Germinal center (tissue), 1 donor: ENCODE measurements around the gene PKD1L1.
"Not testable (repeated sequence)": the region's sequence is repeated elsewhere in the genome, so short reads cannot be mapped to it uniquely, and the experiment has no call there.

Experiments used
- DNase-seq: peaks from one replicate; pipeline ENCODE4 v3.0.0; 2012; ENCODE audit warnings: mixed read lengths, low spot score

Gene PKD1L1

GRCh38 chr7:47818796-47819606 is 129.3 kb downstream of the PKD1L1 start:
- DNase-seq, result peak; percentile 70

- no peak for DNase-seq
Measured at GRCh38 chr7:47817917-47818316, 130.3 kb downstream of the PKD1L1 start.

GRCh38 chr7:47816647-47817046 is 131.6 kb downstream of the PKD1L1 start:
- no peak for DNase-seq

DNA sequence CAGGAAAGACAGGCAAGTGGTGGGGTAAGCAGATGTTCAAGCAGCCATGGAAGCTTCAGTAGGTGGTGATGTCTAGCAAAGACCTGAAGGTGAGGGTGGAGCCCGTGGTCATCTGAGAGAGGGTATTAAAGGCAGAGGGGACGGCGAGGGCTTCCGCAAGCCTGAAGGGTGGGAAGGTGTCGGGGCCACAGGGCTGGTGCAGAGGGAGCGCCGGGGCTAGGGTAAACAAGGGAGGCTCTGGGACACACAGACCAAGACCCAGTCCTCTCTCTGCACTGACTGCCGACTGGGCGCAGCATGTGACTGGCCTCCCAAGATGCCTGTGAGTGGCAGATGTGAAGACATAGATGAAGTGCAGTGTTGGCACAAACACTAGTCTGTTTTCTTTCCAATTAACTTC is 132.4 kb downstream of the PKD1L1 start:
- DNase-seq, result no peak

DNA sequence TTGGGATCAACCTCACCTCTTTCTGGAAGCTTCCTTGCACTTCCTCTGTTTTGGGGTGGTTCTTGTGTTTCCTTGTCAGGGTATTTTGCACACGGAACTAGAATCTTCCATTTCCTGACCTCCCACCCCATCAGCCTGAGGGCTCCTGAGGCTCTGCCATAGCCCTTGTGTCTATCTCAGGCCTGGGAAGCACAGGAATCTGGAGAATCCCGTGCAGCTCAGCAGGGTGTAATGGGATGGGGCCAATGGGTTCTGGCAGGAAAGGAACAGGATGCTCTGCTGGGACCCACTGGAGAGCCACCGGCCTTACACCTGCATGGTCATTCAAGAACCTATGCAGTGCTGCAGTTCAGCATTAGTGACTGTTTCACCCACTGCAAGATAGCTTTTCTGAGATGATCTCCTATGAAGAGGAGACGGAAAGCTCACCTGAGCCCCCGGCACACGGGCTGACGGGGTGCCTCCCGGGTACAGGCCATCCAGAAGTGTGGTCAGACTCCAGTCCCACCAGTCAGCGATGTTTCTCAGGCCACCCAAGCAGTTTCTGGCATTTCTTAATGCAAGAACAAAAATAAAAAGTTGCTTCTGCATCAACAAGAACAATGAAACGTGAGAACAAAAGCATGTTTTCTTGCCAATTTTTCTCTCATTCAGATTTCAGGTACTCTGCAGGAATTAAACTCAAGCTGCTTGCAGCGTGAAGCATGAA is 133.2 kb downstream of the PKD1L1 start:
- DNase-seq, result no peak

DNA sequence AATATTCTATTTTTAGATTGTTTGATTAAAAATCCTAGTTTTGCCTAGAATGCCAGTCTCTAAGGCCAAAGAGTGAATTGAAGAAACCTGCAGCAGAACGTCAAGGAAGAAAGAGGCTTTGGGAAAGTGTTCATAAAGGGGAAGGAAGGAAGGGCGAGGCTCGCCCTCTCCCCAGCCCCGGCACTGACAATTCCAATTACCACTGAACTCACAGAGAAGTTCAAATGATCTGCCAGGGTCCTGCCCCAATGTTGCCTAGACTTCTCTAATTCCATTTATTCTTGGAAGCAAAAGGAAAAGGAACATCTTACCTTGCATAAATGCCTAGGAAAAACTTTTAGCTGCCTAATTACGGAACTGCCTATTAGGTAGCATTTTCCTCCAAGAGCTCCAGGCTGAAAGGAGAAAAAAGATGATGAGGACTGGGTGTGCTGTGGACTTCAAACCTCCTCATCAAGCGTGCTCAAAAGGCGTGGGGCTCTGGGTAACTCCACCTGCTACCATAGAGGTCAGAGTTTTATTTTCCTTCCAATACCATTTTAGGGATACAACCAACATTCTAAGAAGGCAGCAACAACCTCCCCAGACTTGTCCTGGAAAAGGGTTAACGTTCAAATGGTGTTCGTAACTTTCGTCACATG is 134.5 kb downstream of the PKD1L1 start:
- no peak for DNase-seq

DNA sequence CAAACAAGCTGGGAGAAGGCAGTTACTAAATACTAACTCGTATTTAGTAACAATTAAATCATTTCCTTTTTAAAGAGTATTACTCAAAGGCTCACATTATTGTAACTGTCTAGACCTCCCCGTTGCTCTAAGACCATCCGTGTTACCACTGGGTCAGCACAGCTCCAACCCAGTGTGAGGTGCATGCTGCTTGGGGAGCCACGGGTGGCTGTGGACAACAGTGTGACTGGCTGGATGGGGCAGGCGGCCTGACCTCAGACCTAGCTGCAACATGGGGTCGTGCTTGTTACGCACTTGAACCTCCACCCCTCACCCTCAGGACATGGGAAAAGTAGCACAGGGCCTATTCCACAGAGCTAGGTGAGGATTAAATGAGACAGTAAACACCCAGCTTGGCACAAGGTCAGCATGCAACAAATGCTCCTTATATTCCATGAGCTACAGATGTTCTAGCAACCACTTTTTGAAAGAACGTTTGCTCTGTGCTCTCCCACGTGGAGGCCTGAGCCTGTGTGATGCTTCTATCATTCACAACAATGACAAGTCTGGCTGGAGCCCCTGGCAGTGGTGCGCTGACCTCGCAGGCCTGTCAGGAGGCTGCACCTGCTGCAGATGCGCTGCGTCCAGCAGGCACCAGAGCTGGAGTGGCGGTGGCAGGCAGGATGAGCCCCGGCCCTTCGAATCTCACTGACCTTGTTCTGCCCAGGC is 135.7 kb downstream of the PKD1L1 start:
- no peak for DNase-seq

DNA sequence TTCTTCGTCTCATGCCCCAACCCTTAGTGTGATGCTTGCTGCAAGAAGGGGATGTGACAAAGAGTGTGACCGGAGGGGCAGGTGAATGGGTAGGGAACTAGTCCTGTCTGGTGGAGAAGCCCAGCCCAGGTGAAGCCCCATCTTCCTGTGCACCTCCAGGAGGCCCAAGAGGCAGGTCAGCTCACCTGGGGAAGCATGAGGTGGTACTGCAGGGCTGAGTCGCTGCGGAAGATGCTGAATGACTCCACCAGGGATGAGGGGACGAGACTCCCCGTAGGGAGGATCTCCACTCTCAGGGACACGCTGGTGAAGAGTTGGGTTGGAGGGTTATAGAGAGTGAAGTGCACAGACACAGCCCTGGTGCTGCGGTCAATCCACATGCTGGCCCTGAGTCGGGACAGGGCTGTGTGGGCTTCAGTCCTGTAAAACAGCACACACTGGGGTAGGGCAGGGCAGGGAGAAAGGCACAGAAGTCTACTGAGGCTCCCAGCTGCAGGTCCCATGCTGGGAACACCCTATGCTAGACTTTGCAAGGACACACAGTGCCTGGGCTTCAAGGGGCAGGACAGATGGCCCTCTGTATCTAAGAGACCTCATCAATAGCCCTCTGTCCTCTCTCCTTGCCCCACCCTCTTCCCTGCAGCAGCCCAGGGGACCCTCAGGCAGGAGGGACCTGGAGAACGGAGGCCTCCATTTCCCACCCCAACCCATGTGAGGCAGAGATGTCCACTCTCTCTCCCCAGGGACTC is 136.5 kb downstream of the PKD1L1 start:
- DNase-seq, result no peak

- no peak for DNase-seq
Measured at GRCh38 chr7:47809387-47809786, 138.9 kb downstream of the PKD1L1 start.

DNA sequence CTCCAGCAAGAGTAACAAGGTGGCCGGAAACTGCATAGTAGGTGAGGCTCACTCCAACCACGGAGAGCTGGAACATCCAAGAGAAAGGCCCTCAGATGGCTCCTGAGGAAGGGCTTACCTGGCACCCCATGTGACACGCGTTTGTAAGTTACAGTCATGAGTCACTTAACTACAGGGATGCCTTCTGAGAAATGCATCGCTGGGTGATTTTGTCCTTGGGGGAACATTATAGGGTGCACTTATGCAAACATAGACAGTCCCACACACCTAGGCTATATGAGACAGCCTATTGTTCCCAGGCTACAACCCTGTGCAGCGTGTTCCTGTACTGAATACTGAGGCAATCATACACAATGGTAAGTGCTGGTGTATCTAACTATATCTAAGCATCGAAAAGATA is 139.9 kb downstream of the PKD1L1 start:
- DNase-seq, result no peak

DNA sequence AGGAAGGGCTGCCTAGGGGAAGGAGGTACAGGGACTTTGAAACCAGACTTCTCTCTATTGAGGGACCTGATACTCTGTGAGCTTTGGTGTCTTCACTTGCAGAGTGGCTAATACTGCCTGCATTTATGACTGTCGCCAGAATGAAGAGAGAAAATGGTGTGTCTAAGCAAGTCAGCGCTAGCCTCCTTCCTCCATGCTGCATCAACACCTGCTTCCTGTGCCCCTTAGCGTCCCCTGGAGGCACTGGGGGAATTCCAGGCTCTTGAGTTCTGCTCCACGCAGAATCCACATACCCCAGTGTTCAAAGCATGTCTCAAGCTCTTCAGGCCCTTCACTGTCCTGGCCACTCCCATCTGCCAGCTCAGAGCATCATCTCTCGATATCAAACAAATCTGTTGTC is 140.5 kb downstream of the PKD1L1 start:
- DNase-seq, result peak; percentile 71

DNA sequence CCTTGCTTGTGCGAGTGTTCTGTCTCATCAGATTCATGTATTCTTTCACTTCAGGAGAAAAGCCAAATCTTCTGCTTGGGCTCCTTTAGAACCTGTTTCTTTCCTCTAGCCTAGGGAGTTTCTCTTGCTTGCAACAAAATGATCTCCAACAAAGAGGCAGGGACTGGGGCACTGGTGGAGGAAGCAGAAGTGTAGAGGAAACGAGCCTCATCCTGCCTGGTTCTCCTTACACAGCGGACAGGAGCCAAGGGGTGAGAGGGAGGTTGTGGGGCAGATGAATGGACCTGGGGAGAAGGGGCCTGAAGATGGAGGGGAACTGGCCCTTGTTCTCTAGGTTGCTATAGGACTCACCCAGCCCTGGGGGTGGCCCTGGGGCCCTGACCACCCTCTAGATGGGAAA is 141.1 kb downstream of the PKD1L1 start:
- no peak for DNase-seq

GRCh38 chr7:47806701-47807103 is 141.6 kb downstream of the PKD1L1 start:
- no peak for DNase-seq

DNA sequence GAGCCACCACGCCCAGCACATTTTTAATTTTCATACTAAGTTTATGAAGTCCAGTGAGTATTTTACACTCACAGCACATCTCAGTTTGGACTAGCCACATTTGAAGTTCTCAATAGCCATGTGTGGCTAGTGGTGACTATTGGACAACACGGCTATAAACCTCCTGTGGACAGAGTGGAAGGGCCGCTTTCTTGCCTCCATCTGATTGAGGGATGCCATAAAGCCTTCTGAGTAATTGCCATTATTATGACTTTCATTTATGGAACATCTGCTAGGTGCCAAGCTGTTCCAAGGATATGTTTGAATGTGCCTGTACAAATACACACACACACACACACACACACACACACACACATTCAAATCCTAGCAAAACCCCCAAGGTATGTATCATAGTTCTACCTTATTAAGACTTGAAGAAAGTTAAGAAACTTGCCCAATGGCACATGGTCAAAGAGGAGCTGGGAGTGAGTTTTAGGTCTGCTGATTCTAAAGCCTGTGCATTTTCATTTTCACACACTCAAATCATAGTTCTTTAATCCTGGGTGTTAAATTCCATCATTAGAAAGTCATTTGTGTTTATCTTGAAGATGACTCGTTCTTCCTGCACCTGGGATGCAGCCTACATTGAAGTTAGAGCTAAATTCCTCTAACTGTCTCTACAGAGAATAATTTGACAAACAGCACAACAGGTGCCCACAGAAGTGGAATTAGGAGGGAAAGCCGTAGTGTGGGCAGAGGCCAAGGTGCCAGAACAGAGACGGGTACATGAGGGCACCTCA is 143.3 kb downstream of the PKD1L1 start:
- no peak for DNase-seq

- no peak for DNase-seq
Measured at GRCh38 chr7:47803846-47804245, 144.4 kb downstream of the PKD1L1 start.

GRCh38 chr7:47803025-47803424 is 145.2 kb downstream of the PKD1L1 start:
- no peak for DNase-seq

GRCh38 chr7:47801423-47801822 is 146.8 kb downstream of the PKD1L1 start:
- DNase-seq, result no peak

DNA sequence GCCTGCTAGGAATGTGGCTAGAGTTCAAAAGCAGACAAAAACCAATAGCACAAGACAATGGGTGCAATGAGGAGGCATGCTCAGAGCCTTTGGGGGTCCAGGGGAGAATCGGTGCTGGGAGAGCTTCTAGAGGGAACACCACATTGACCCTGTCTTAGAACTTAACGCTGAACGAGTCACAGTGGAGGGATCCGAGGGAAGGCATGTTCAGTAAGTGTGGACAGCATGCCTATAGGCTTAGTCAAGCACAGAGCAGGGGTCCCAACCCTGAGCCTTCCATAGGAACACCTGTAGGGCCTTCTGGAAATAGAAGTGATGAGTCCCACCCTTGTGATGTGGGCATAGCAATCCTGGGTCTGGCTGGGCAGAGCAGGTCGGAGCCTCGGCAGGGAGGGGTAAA is 148.7 kb downstream of the PKD1L1 start:
- no peak for DNase-seq

DNA sequence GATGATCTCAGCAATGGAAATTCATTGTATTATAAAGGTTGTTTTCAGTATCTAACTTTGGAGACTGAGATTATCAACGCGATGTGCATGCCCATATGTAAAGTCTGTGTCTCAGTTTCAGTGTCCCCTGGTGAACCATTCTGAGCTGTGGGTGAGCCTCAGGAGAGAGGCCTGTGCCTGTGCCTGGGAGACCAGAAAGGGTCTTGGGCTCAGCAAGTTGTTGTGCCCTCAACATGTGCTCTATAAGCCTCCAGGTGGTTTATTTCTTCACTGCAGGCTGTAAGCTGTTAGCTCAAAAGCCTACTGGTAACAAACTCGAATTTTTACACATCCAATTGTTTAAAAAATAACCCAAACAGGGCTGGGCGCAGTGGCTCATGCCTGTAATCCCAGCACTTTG is 151.9 kb downstream of the PKD1L1 start:
- DNase-seq, result no peak

DNA sequence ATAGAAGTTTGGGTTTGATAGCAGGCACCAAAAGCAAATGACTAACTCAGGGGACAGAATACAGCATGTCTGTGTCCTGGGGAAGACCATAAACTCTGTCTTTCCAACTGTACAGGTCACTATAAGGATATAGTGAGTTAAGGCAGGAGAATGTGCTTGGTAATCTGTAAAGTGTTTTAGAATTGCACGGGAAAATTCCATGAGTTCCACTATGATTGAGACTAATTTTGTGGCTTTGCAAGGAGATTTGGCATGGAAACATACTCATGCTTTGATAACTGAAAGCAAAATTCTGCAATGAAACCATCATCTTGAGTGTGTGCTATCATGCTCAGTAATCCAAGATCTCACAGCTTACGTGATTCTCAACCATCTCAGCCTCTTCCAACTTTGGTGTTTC is 152.6 kb downstream of the PKD1L1 start:
- DNase-seq, result no peak

- DNase-seq, result not testable (repeated sequence)
Measured at GRCh38 chr7:47795126-47795525, 153.1 kb downstream of the PKD1L1 start.
